NCI-H2227 (cell line): ENCODE measurements around the gene PARD3B.
A peak's percentile ranks its signal among the peaks of the same experiment; 100 is the strongest.

ENCODE experiments used
- DNase-seq: peaks from one replicate; lab custom pipeline; 2025; ENCODE audit not compliant: unreplicated experiment; lab: John Stamatoyannopoulos, UW

The PARD3B gene

GRCh38 chr2:205169464-205169863, 624.2 kb downstream of the PARD3B start:
- DNase-seq, result no peak

DNA sequence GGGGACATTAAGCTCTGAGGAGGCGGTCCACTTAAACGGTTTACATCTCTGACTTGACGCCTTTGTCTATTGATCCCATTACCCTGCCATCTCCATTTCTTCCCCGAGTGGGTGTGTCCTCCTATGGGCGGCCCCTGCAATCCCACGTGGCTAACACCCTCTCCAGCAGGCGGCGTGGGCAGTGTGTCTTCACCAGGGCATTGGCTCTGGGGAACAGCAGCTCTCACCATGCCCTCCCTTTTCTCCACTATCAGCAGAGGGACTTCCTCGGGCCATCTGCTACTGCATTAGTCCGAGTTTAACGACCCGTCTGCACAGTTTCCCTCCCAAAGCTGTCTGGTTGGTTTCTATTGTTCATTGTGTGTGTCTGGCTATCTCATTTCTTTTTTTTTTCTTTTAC, 625.1 kb downstream of the PARD3B start:
- no peak for DNase-seq

DNA sequence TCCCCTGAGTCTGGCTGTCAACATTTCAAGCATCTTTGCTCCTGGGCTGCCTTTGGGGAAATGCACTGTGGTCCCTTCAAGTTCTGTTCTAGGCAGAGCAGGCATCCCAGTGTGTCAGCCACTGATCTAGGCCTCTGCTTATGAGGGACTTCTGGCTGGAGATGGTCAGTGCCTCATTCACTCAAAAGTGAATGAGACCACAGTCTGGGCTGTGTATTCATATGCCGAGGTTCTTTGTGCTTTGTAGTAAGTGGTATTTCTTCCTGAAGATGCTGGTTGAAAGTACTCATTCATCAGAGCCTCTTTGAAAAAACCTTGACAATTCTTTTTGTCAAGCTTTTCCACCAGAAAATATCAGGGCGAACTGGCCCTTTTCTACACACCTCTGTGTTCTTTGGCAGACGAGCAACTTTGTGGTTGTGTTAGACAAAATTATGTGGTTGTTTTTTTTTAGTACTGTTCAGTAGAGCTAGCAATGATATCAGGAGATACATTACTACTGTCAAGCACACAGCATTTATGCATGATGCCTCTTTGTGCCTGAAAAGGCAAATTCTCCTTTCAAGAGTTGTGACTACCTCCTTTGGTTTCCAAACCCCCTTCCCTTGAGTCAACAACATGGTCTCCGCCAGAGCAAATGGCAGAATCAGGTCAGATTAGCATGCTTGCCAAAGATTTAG, 626.1 kb downstream of the PARD3B start:
- no peak for DNase-seq

GRCh38 chr2:205175831-205176230, 630.6 kb downstream of the PARD3B start:
- no peak for DNase-seq

DNA sequence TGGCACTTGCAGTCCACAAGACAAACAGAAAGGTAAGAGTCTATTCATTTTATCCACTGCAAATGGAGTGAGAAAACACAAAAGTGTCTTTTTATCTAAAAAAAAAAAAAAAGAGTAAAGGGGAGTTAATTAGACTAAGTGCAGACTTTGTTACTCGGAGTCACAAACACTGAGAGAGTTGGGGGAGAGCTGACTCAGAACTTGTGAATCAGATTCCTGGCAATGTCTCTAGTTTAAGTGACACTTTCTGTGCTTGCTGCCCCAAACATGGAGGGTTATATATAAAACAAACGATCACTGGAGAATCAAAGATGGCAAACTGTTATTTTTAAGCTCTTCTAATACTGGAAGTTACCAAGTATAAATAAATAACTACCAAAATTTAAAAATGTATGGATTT, 631.3 kb downstream of the PARD3B start:
- no peak for DNase-seq

GRCh38 chr2:205177546-205177945, 632.3 kb downstream of the PARD3B start:
- DNase-seq, result no peak

DNA sequence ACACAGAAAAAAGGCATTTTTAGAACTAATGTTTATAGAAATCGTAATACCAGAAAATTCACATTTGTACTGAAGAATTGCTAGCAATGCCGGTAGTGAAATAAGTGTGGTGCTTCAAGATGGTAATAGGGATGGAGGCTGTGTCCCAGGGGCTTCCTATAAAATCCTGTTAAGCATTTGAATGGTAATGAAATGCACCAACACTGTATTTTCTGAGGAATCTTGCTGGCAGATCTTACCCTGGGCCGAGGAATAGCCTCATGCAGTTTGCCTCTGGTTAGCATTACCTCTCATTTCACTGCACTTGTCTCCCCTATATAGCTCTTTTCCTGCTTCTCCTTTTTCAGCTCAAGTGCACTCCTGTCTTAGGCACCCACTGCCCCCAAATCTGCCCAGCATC, 635.5 kb downstream of the PARD3B start:
- DNase-seq, result no peak

GRCh38 chr2:205187731-205188130, 642.5 kb downstream of the PARD3B start:
- DNase-seq, result peak; percentile 43

DNA sequence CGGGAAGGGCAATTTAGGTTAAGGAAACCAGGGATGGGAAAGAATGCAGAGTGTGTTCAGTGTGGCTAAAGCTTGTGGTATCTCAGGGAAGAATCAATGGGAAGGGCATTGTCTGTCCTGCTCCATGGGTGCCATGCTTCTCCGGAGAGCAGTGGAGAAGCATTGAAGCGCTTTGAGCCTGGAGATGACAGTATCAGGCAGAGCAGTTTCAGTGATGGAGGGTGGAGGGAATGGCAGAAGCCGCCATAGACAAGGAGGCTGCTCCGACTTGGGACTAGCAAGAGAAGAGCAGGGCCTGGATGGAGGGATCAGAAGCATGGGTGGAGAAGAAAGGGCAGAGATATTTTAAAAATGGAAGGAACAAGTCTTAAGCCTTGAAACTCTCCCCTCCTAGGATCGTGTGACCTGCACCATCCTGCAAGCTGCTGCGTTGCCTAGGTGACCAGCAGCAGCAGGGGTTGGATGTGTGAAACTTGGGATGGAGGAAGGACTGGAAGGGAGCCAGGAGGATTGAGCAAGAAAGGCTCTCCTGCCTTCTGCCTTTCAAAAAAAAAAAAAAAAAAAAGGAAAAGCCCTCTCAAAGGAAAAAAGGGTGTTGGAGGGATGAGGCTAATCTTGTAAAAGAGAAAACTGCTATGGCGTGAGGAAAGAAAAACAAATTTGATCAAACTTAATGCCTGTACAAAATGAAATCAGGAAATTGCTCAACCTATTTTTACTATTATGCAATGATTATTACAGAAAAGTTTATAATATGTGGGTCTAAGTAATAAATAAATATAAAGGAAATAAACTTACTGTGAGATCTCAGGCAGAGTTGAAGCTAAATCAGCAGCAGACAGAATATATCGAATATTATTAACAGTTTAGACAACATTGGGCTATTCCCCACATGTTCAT, 643.2 kb downstream of the PARD3B start:
- peak; percentile 84 for DNase-seq

- no peak for DNase-seq
These were observed 644.0 kb downstream of the PARD3B start for GRCh38 chr2:205189301-205189700.

DNA sequence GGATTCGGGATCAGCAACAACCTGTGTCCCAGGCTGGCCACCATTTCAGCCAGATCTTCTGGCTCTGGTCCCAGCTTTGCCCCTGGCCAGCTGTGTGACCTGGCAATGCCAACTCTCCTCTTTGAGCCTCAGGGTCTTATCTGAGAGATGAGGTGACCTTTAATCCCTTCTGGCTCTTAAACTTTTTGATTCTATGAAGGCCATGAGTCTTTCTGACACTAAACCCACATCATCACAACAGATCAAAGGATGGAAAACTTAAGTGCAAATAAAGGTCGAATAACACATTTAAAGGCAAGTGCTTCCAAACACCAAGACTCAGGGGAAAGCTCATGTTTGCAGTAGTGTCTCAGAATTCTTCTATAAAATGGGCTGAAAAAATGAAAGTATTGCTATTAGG, 645.3 kb downstream of the PARD3B start:
- DNase-seq, result no peak

DNA sequence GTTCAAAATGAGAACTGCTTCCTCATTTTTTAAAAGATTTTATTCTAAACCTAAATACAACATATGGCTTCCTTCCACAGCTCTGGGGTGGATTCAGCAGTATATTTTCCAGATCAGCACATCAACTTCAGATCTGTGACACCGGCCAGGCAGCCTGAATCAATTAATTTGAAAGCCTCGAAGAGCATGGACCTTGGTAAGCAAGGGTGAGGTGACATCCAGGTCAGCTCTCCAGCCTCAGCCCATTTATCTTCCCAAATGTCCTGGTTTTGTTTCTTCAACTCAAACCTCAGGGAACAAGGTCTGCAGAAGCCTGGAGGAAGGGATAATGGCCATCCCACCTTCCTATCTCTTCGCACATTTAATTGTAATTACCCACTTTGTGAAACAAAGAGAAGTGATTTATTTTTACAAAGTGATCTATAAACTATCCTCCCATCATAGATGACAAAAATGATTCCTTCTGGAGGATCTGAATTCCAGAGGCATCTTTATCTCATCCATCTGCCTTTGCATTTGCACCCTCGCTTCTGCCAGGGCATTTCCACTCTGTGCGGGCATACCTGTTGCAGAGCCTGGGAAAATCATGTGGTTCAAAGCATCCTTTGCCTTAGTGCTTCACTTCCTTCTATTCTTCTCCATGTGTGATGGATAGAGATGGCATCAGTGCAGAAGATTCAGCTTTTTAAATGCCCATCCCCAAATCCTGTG, 648.0 kb downstream of the PARD3B start:
- no peak for DNase-seq

- DNase-seq, result no peak
These were observed 648.6 kb downstream of the PARD3B start for GRCh38 chr2:205193836-205194228.

GRCh38 chr2:205197468-205198139, 652.3 kb downstream of the PARD3B start:
- DNase-seq, result peak; percentile 75

GRCh38 chr2:205198140-205198525, 652.9 kb downstream of the PARD3B start:
- peak; percentile 75 for DNase-seq

DNA sequence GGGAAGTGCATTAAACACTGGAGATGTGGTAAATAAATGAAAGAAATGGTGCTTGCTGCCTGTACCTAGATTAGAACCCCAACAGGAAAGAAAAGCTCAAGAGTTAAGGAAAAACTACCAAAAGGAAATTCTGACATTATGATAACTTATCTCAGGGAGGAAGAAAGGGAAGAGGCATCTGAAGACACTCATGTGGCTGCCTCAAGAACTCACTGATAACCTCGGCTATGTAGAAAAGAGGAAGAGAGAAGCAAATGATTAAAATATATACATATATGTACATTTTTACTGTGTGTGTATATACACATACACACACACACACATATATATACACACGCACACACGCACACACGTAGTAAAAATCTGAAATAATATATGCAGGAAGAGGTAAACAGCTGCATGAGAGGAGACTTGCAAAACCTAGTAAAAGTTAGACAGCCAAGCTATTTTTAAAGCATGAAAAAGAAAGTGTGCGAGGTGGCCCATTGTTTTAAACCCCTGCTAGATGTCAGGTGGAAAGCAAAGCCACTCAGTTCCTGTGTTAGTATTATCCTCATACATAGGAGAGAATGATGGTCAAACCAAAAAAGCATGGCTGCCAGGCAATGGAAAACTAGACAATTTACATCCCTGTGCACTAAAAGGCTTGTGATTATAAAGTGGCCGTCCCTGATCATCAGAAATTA, 654.0 kb downstream of the PARD3B start:
- no peak for DNase-seq

DNA sequence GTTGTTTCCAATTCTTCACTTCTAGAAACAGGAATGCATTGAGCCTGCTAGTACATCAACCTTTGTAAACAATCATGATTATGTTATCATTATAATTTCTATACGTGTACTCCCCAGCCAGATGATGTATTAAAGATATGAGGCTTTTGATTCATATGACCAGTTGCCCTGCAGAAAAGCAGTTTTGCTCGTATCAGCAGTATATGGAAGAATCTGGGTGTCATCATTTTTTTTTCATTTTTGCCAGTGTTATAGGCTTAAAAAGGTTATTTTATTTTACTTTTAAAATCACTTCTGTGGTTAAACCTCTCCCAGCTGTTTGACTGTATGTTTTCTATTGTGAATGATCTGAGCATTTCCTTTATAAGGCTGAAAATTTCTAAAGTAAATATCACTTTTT, 665.2 kb downstream of the PARD3B start:
- no peak for DNase-seq

DNA sequence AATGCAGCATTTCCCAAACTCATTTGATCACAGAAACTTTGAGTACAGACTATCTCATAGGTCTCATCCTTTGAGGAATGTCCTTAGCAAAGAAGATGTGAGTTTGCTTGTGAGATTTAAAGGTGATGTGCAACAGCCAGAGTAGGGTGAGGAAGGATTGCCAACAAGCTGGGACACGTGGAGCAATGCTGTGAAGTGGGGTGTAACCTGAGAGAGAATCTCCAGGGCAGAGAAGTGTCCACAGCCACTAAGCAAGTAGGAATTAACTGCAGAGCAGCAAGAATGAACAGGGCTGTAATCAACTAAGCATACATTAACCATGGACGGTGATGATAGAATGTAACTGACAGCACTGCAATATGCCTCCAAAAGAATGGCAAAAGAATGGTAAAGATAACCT, 667.1 kb downstream of the PARD3B start:
- DNase-seq, result no peak

- DNase-seq, result no peak
These were observed 670.8 kb downstream of the PARD3B start for GRCh38 chr2:205216092-205216491.

- DNase-seq, result no peak
These were observed 671.3 kb downstream of the PARD3B start for GRCh38 chr2:205216580-205216979.

GRCh38 chr2:205217004-205217403, 671.7 kb downstream of the PARD3B start:
- DNase-seq, result no peak
